ENCODE results near the gene RBFOX1.

The RBFOX1 gene

GRCh38 chr16:7584561-7584960, 251.9 kb downstream of the RBFOX1 start:
- DNase-seq (ENCODE audit: low spot score in 2 of 2), result no peak
- H3K27me3 Mint-ChIP-seq, result no peaks in the 10 kb centered on the region
- no peak overlapping the region for H3K27ac Mint-ChIP-seq (ENCODE audit: low read depth)
- no peak for ATAC-seq (replicated peaks; ENCODE audit: extremely low read depth, poor library complexity, severe bottlenecking)
- no peaks in the 10 kb centered on the region for H3K4me1 Mint-ChIP-seq
- H3K9me3 Mint-ChIP-seq, result peaks cover 1% of the 10 kb centered on the region
- H3K4me3 Mint-ChIP-seq, result no peak overlapping the region
- H3K36me3 Mint-ChIP-seq (ENCODE audit: insufficient read depth), result no peaks in the 10 kb centered on the region

- Mint-ChIP-seq H3K36me3 (ENCODE audit: insufficient read depth) (no peaks in the 10 kb centered on the region), H3K27me3 (no peaks in the 10 kb centered on the region), H3K9me3 (peaks cover 2% of the 10 kb centered on the region), H3K27ac (ENCODE audit: low read depth) (no peak overlapping the region), H3K4me3 (no peak overlapping the region), H3K4me1 (no peaks in the 10 kb centered on the region)
- DNase-seq (ENCODE audit: low spot score in 2 of 2) (no peak), ATAC-seq (replicated peaks; ENCODE audit: extremely low read depth, poor library complexity, severe bottlenecking) (no peak)
These were observed 253.1 kb downstream of the RBFOX1 start for GRCh38 chr16:7585705-7586104.

- Mint-ChIP-seq H3K4me3 (no peak overlapping the region), H3K4me1 (no peaks in the 10 kb centered on the region), H3K27me3 (no peaks in the 10 kb centered on the region), H3K36me3 (ENCODE audit: insufficient read depth) (no peaks in the 10 kb centered on the region), H3K9me3 (peaks cover 15% of the 10 kb centered on the region), H3K27ac (ENCODE audit: low read depth) (no peak overlapping the region)
- no peak for ATAC-seq (replicated peaks; ENCODE audit: extremely low read depth, poor library complexity, severe bottlenecking)
- DNase-seq (ENCODE audit: low spot score in 2 of 2), result no peak
These were observed 258.3 kb downstream of the RBFOX1 start for GRCh38 chr16:7590934-7591333.

- H3K9me3 Mint-ChIP-seq, result peaks cover 19% of the 10 kb centered on the region
These were observed 263.7 kb downstream of the RBFOX1 start for GRCh38 chr16:7596308-7596707.

GRCh38 chr16:7597677-7598076, 265.0 kb downstream of the RBFOX1 start:
- Mint-ChIP-seq H3K36me3 (ENCODE audit: insufficient read depth) (no peaks in the 10 kb centered on the region), H3K27me3 (no peaks in the 10 kb centered on the region), H3K9me3 (peaks cover 19% of the 10 kb centered on the region), H3K27ac (ENCODE audit: low read depth) (no peak overlapping the region), H3K4me3 (no peak overlapping the region), H3K4me1 (no peaks in the 10 kb centered on the region)
- ATAC-seq (replicated peaks; ENCODE audit: extremely low read depth, poor library complexity, severe bottlenecking), result no peak
- DNase-seq (ENCODE audit: low spot score in 2 of 2), result no peak

More at GRCh38 chr16:7596308-7596707, 263.7 kb downstream of the RBFOX1 start:
- no peak overlapping the region for H3K27ac Mint-ChIP-seq (ENCODE audit: low read depth)
- DNase-seq (ENCODE audit: low spot score in 2 of 2) (no peak), ATAC-seq (replicated peaks; ENCODE audit: extremely low read depth, poor library complexity, severe bottlenecking) (no peak)
- H3K27me3 Mint-ChIP-seq, result no peaks in the 10 kb centered on the region
- H3K4me1 Mint-ChIP-seq, result no peaks in the 10 kb centered on the region
- no peaks in the 10 kb centered on the region for H3K36me3 Mint-ChIP-seq (ENCODE audit: insufficient read depth)
- H3K4me3 Mint-ChIP-seq, result no peak overlapping the region

- H3K27me3 Mint-ChIP-seq, result no peaks in the 10 kb centered on the region
- H3K27ac Mint-ChIP-seq (ENCODE audit: low read depth), result no peak overlapping the region
- peaks cover 28% of the 10 kb centered on the region for H3K9me3 Mint-ChIP-seq
- no peaks in the 10 kb centered on the region for H3K36me3 Mint-ChIP-seq (ENCODE audit: insufficient read depth)
- no peaks in the 10 kb centered on the region for H3K4me1 Mint-ChIP-seq
- H3K4me3 Mint-ChIP-seq, result no peak overlapping the region
- DNase-seq (ENCODE audit: low spot score in 2 of 2) (no peak), ATAC-seq (replicated peaks; ENCODE audit: extremely low read depth, poor library complexity, severe bottlenecking) (no peak)
These were observed 268.5 kb downstream of the RBFOX1 start for GRCh38 chr16:7601100-7601499.

GRCh38 chr16:7602291-7602950, 269.8 kb downstream of the RBFOX1 start:
- Mint-ChIP-seq H3K27ac (ENCODE audit: low read depth) (no peak overlapping the region), H3K4me3 (no peak overlapping the region), H3K4me1 (no peaks in the 10 kb centered on the region), H3K36me3 (ENCODE audit: insufficient read depth) (no peaks in the 10 kb centered on the region), H3K27me3 (no peaks in the 10 kb centered on the region), H3K9me3 (peaks cover 20% of the 10 kb centered on the region)
- DNase-seq (ENCODE audit: low spot score in 2 of 2), result no peak
- ATAC-seq (replicated peaks; ENCODE audit: extremely low read depth, poor library complexity, severe bottlenecking), result no peak

GRCh38 chr16:7605812-7606211, 273.2 kb downstream of the RBFOX1 start:
- DNase-seq (ENCODE audit: low spot score in 2 of 2) (no peak), ATAC-seq (replicated peaks; ENCODE audit: extremely low read depth, poor library complexity, severe bottlenecking) (no peak)
- H3K9me3 Mint-ChIP-seq, result peaks cover 26% of the 10 kb centered on the region
- H3K4me3 Mint-ChIP-seq, result no peak overlapping the region
- H3K36me3 Mint-ChIP-seq (ENCODE audit: insufficient read depth), result peaks cover 2% of the 10 kb centered on the region
- H3K4me1 Mint-ChIP-seq, result no peaks in the 10 kb centered on the region
- H3K27ac Mint-ChIP-seq (ENCODE audit: low read depth), result no peak overlapping the region
- no peaks in the 10 kb centered on the region for H3K27me3 Mint-ChIP-seq

GRCh38 chr16:7612671-7613070, 280.0 kb downstream of the RBFOX1 start:
- H3K27ac Mint-ChIP-seq (ENCODE audit: low read depth), result no peak overlapping the region
- peaks cover 2% of the 10 kb centered on the region for H3K36me3 Mint-ChIP-seq (ENCODE audit: insufficient read depth)
- H3K4me3 Mint-ChIP-seq, result no peak overlapping the region
- no peak for DNase-seq (ENCODE audit: low spot score in 2 of 2)
- ATAC-seq (replicated peaks; ENCODE audit: extremely low read depth, poor library complexity, severe bottlenecking), result no peak
- no peaks in the 10 kb centered on the region for H3K4me1 Mint-ChIP-seq
- peaks cover 21% of the 10 kb centered on the region for H3K9me3 Mint-ChIP-seq
- no peaks in the 10 kb centered on the region for H3K27me3 Mint-ChIP-seq

- Mint-ChIP-seq H3K9me3 (peaks cover 21% of the 10 kb centered on the region), H3K4me3 (no peak overlapping the region), H3K27me3 (no peaks in the 10 kb centered on the region), H3K4me1 (no peaks in the 10 kb centered on the region), H3K27ac (ENCODE audit: low read depth) (no peak overlapping the region), H3K36me3 (ENCODE audit: insufficient read depth) (peaks cover 3% of the 10 kb centered on the region)
- DNase-seq (ENCODE audit: low spot score in 2 of 2) (no peak), ATAC-seq (replicated peaks; ENCODE audit: extremely low read depth, poor library complexity, severe bottlenecking) (no peak)
These were observed 280.9 kb downstream of the RBFOX1 start for GRCh38 chr16:7613518-7613917.

- no peak overlapping the region for H3K4me3 Mint-ChIP-seq
- ATAC-seq (replicated peaks; ENCODE audit: extremely low read depth, poor library complexity, severe bottlenecking) (no peak), DNase-seq (ENCODE audit: low spot score in 2 of 2) (no peak)
- peaks cover 3% of the 10 kb centered on the region for H3K36me3 Mint-ChIP-seq (ENCODE audit: insufficient read depth)
- no peak overlapping the region for H3K27ac Mint-ChIP-seq (ENCODE audit: low read depth)
- H3K9me3 Mint-ChIP-seq, result peaks cover 14% of the 10 kb centered on the region
- H3K4me1 Mint-ChIP-seq, result no peaks in the 10 kb centered on the region
- H3K27me3 Mint-ChIP-seq, result no peaks in the 10 kb centered on the region
These were observed 281.6 kb downstream of the RBFOX1 start for GRCh38 chr16:7614021-7614795.

GRCh38 chr16:7615565-7615964, 282.9 kb downstream of the RBFOX1 start:
- ATAC-seq (replicated peaks; ENCODE audit: extremely low read depth, poor library complexity, severe bottlenecking) (no peak), DNase-seq (ENCODE audit: low spot score in 2 of 2) (no peak)
- no peak overlapping the region for H3K27ac Mint-ChIP-seq (ENCODE audit: low read depth)
- no peaks in the 10 kb centered on the region for H3K4me1 Mint-ChIP-seq
- no peak overlapping the region for H3K4me3 Mint-ChIP-seq
- peaks cover 13% of the 10 kb centered on the region for H3K9me3 Mint-ChIP-seq
- H3K27me3 Mint-ChIP-seq, result no peaks in the 10 kb centered on the region
- peaks cover 1% of the 10 kb centered on the region for H3K36me3 Mint-ChIP-seq (ENCODE audit: insufficient read depth)
